ENCODE results near the gene ASCC1.

Gene ASCC1

GRCh38 chr10:72096115-72097000, 119.7 kb downstream of the ASCC1 start:
- peak; percentile 45 for DNase-seq

GRCh38 chr10:72095195-72095594, 120.9 kb downstream of the ASCC1 start:
- no peak for DNase-seq

- no peak for DNase-seq
These were observed 121.5 kb downstream of the ASCC1 start for GRCh38 chr10:72094574-72094973.

GRCh38 chr10:72093450-72093849, 122.6 kb downstream of the ASCC1 start:
- no peak for DNase-seq

GRCh38 chr10:72092987-72093386, 123.1 kb downstream of the ASCC1 start:
- DNase-seq: no peak

- no peak for DNase-seq
These were observed 123.7 kb downstream of the ASCC1 start for GRCh38 chr10:72092171-72092924.

- no peak for DNase-seq
These were observed 125.8 kb downstream of the ASCC1 start for GRCh38 chr10:72090326-72090725.

GRCh38 chr10:72089618-72090017, 126.5 kb downstream of the ASCC1 start:
- no peak for DNase-seq

- no peak for DNase-seq
These were observed 127.0 kb downstream of the ASCC1 start for GRCh38 chr10:72088889-72089575.

- DNase-seq: no peak
These were observed 127.8 kb downstream of the ASCC1 start, which contains the start of gene SPOCK2 for GRCh38 chr10:72087969-72088888. TSS of gene SPOCK2 (minus strand) at chr10:72088551. CDS start at chr10:72088328, 223 bp downstream.

- no peak for DNase-seq
These were observed 128.6 kb downstream of the ASCC1 start for GRCh38 chr10:72087392-72087968.

GRCh38 chr10:72086466-72087391, 129.3 kb downstream of the ASCC1 start:
- no peak for DNase-seq

- no peak for DNase-seq
These were observed 130.1 kb downstream of the ASCC1 start for GRCh38 chr10:72085864-72086465.

- DNase-seq: no peak
These were observed 130.9 kb downstream of the ASCC1 start for GRCh38 chr10:72085166-72085565.

- no peak for DNase-seq
These were observed 132.2 kb downstream of the ASCC1 start for GRCh38 chr10:72083790-72084459.

GRCh38 chr10:72082856-72083789, 133.0 kb downstream of the ASCC1 start:
- no peak for DNase-seq

- no peak for DNase-seq
These were observed 134.1 kb downstream of the ASCC1 start for GRCh38 chr10:72081772-72082590.

All from fibroblast of skin of scalp (primary cell).